SK-N-SH (cell line): ENCODE measurements around the gene PTPDC1.

Source experiments
- CHD2 ChIP-seq: fragments of 150-350 bp; IDR thresholded peaks from 2 replicates; pipeline ENCODE4 v1.6.1; 2018; ENCODE audit warnings: low read length; ENCODE audit not compliant: partially characterized antibody
- CTCF ChIP-seq: fragments of 200-600 bp; sonication (generic); IDR thresholded peaks from 2 replicates; pipeline ENCODE4 v1.6.1; 2017; ENCODE audit warnings: antibody characterized with exemption, mild to moderate bottlenecking, moderate library complexity
- IRF3 ChIP-seq: fragments of 150-350 bp; IDR thresholded peaks from 2 replicates; pipeline ENCODE4 v1.6.1; 2016; ENCODE audit warnings: mild to moderate bottlenecking, low read depth, low read length
- POLR2AphosphoS5 ChIP-seq: IDR thresholded peaks from 2 replicates; pipeline ENCODE4 v1.6.1; 2012; ENCODE audit warnings: low read depth, low read length
- RFX5 ChIP-seq: IDR thresholded peaks from 2 replicates; pipeline ENCODE4 v1.6.1; 2012; ENCODE audit warnings: mild to moderate bottlenecking, improper control_type of control experiment, low read length
- TAF1 ChIP-seq: IDR thresholded peaks from 2 replicates; pipeline ENCODE4 v1.6.1; 2012; ENCODE audit warnings: low read depth, mild to moderate bottlenecking, low read length, moderate library complexity, borderline replicate concordance

GRCh38 chr9:94149696-94150095, 65.4 kb downstream of the PTPDC1 start:
- TF ChIP-seq CTCF (no peak), TAF1 (no peak), POLR2AphosphoS5 (no peak), IRF3 (no peak), RFX5 (no peak), CHD2 (no peak)
